Loucy (cell line): ENCODE data around the gene PDLIM7.

ENCODE experiments used
- H2AFZ ChIP-seq: fragments of 200-600 bp; sonication (generic); 2 replicates; pipeline ENCODE4 v1.6.0; 2016; ENCODE audit warnings: antibody characterized with exemption, mild to moderate bottlenecking, low read length, moderate library complexity
- H3F3A ChIP-seq: fragments of 200-600 bp; 2 replicates; pipeline ENCODE4 v1.6.0; 2016; ENCODE audit warnings: antibody characterized with exemption, low read depth, mild to moderate bottlenecking
- H3K27me3 ChIP-seq: fragments of 200-600 bp; sonication (generic); 2 replicates; pipeline ENCODE4 v1.6.1; 2014; ENCODE audit warnings: low read length, mild to moderate bottlenecking; ENCODE audit not compliant: insufficient read depth, poor library complexity, severe bottlenecking
- H3K36me3 ChIP-seq: fragments of 200-600 bp; sonication (generic); 2 replicates; pipeline ENCODE4 v1.6.1; 2016; ENCODE audit warnings: low read length; ENCODE audit not compliant: insufficient read depth
- H3K4me1 ChIP-seq: fragments of 200-600 bp; sonication (generic); 2 replicates; pipeline ENCODE4 v1.5.1; 2014; ENCODE audit warnings: low read length, mild to moderate bottlenecking; ENCODE audit not compliant: insufficient read depth, poor library complexity, severe bottlenecking
- H3K4me2 ChIP-seq: fragments of 200-600 bp; sonication (generic); 2 replicates; pipeline ENCODE4 v1.6.0; 2014; ENCODE audit warnings: antibody characterized with exemption, low read length, low read depth, mild to moderate bottlenecking; ENCODE audit not compliant: poor library complexity, severe bottlenecking
- H3K4me3 ChIP-seq: fragments of 200-600 bp; sonication (generic); 2 replicates; pipeline ENCODE4 v1.5.1; 2014; ENCODE audit warnings: low read length, mild to moderate bottlenecking, mixed read lengths; ENCODE audit not compliant: poor library complexity, severe bottlenecking
- H3K79me2 ChIP-seq: fragments of 200-600 bp; sonication (generic); 2 replicates; pipeline ENCODE4 v1.6.1; 2014; ENCODE audit warnings: low read length; ENCODE audit not compliant: insufficient read depth
- H3K9ac ChIP-seq: fragments of 200-600 bp; sonication (generic); 2 replicates; pipeline ENCODE4 v1.6.0; 2014; ENCODE audit warnings: mild to moderate bottlenecking, low read depth, low read length, moderate library complexity; ENCODE audit not compliant: poor library complexity, severe bottlenecking
- H3K9me2 ChIP-seq: fragments of 200-600 bp; sonication (generic); replicated peaks from 2 replicates; pipeline ENCODE4 v1.6.1; 2016; ENCODE audit warnings: low read depth, low read length, mixed read lengths
- H3K9me3 ChIP-seq: fragments of 200-600 bp; sonication (generic); 2 replicates; pipeline ENCODE4 v1.6.1; 2014; ENCODE audit warnings: mild to moderate bottlenecking, antibody characterized with exemption, low read length, low read depth; ENCODE audit not compliant: insufficient read depth
- H4K20me1 ChIP-seq: fragments of 200-600 bp; sonication (generic); 2 replicates; pipeline ENCODE4 v1.6.0; 2014; ENCODE audit warnings: antibody characterized with exemption, low read length, mild to moderate bottlenecking; ENCODE audit not compliant: insufficient read depth, poor library complexity, severe bottlenecking
- EZH2phosphoT487 ChIP-seq: fragments of 200-600 bp; IDR thresholded peaks from 2 replicates; pipeline ENCODE4 v1.6.1; 2018; ENCODE audit warnings: antibody characterized with exemption, mild to moderate bottlenecking, moderate library complexity, borderline replicate concordance
- TF ChIP-seq, protein P1 (sequence below): fragments of 200-600 bp; sonication (generic); conservative IDR thresholded peaks from 2 replicates; pipeline ENCODE4 v1.5.1; 2014; ENCODE audit warnings: mild to moderate bottlenecking, antibody characterized with exemption, low read length

Gene PDLIM7

GRCh38 chr5:177538876-177539275 lies 41.5 kb upstream of the PDLIM7 start:
- TF ChIP-seq, protein P1, sequence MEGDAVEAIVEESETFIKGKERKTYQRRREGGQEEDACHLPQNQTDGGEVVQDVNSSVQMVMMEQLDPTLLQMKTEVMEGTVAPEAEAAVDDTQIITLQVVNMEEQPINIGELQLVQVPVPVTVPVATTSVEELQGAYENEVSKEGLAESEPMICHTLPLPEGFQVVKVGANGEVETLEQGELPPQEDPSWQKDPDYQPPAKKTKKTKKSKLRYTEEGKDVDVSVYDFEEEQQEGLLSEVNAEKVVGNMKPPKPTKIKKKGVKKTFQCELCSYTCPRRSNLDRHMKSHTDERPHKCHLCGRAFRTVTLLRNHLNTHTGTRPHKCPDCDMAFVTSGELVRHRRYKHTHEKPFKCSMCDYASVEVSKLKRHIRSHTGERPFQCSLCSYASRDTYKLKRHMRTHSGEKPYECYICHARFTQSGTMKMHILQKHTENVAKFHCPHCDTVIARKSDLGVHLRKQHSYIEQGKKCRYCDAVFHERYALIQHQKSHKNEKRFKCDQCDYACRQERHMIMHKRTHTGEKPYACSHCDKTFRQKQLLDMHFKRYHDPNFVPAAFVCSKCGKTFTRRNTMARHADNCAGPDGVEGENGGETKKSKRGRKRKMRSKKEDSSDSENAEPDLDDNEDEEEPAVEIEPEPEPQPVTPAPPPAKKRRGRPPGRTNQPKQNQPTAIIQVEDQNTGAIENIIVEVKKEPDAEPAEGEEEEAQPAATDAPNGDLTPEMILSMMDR, result no peak
- no peak for TF ChIP-seq EZH2phosphoT487
- no peaks in the 10 kb centered on the region for H3K79me2 ChIP-seq
- H3K4me3 ChIP-seq, result no peak overlapping the region
- H3K27me3 ChIP-seq, result no peaks in the 10 kb centered on the region
- H3K9me2 ChIP-seq, result no peaks in the 10 kb centered on the region
- no peaks in the 10 kb centered on the region for H4K20me1 ChIP-seq
- no peaks in the 10 kb centered on the region for H3F3A ChIP-seq
- no peaks in the 10 kb centered on the region for H3K4me1 ChIP-seq
- H2AFZ ChIP-seq, result no peak overlapping the region
- H3K9me3 ChIP-seq, result no peaks in the 10 kb centered on the region
- H3K4me2 ChIP-seq, result no peak overlapping the region
- no peak overlapping the region for H3K9ac ChIP-seq
- peaks cover 17% of the 10 kb centered on the region; the same call in 1 of the 2 replicates for H3K36me3 ChIP-seq

- Histone ChIP-seq H3K4me2 (no peak overlapping the region), H3K79me2 (no peaks in the 10 kb centered on the region), H3K9me2 (no peaks in the 10 kb centered on the region), H3K36me3 (peaks cover 17% of the 10 kb centered on the region; the same call in 1 of the 2 replicates), H3F3A (no peaks in the 10 kb centered on the region), H3K9me3 (no peaks in the 10 kb centered on the region), H3K4me3 (no peak overlapping the region), H2AFZ (no peak overlapping the region), H4K20me1 (no peaks in the 10 kb centered on the region), H3K9ac (no peak overlapping the region), H3K27me3 (no peaks in the 10 kb centered on the region), H3K4me1 (no peaks in the 10 kb centered on the region)
- TF ChIP-seq, protein P1, result no peak
- TF ChIP-seq EZH2phosphoT487, result no peak
Observed at GRCh38 chr5:177537389-177538361, 40.3 kb upstream of the PDLIM7 start.

DNA sequence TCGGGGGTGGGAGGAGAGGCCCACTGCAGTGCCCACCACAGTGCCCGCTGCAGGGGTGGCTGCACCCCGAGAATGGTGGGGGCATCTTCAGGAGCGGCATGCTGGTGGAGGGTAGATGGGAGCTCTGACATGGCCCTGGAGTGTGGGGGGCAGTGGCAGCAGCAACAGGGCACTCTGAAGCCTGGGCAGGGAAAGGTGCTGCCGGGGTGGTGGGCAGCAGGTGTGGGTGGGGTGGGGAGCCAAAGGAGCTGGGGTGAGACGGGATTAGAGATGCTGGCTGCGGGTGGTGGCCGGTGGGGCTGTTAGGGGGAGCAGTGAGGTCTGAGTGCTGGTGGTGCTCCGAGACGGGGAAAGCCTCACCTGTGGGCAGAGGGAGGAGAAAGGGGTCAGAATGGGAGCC lies 39.0 kb upstream of the PDLIM7 start:
- Histone ChIP-seq H3K36me3 (peaks cover 17% of the 10 kb centered on the region; the same call in 1 of the 2 replicates), H3K9me2 (no peaks in the 10 kb centered on the region), H4K20me1 (no peaks in the 10 kb centered on the region), H3K9ac (no peak overlapping the region), H3F3A (no peaks in the 10 kb centered on the region), H3K79me2 (no peaks in the 10 kb centered on the region), H3K4me1 (no peaks in the 10 kb centered on the region), H2AFZ (no peak overlapping the region), H3K9me3 (no peaks in the 10 kb centered on the region), H3K4me3 (no peak overlapping the region), H3K27me3 (no peaks in the 10 kb centered on the region), H3K4me2 (no peak overlapping the region)
- no peak for TF ChIP-seq EZH2phosphoT487
- TF ChIP-seq, protein P1, result no peak
